Measurements from ENCODE around the gene TACR1. TPM values are rescaled to one million over a fixed set of nuclear protein-coding genes. Genes with fewer than 3 reads are reported as not detected.
A peak's percentile ranks its signal among the peaks of the same experiment; 100 is the strongest.

TACR1 gene
- total and polyA plus RNA-seq, 2 of the 13 experiments (the other 11 are each of a cell fraction or from before 2014, with no cell fraction given): not detected

- TF ChIP-seq AKAP8 (CRISPR knock-in tag; IDR thresholded peaks at IDR 0.05): no peak
- no peak for TF ChIP-seq ZNF263 (CRISPR knock-in tag; IDR thresholded peaks at IDR 0.05)
- TF ChIP-seq SP140L (CRISPR knock-in tag; IDR thresholded peaks at IDR 0.05; ENCODE audit: borderline replicate concordance): no peak
- TF ChIP-seq, protein P1, sequence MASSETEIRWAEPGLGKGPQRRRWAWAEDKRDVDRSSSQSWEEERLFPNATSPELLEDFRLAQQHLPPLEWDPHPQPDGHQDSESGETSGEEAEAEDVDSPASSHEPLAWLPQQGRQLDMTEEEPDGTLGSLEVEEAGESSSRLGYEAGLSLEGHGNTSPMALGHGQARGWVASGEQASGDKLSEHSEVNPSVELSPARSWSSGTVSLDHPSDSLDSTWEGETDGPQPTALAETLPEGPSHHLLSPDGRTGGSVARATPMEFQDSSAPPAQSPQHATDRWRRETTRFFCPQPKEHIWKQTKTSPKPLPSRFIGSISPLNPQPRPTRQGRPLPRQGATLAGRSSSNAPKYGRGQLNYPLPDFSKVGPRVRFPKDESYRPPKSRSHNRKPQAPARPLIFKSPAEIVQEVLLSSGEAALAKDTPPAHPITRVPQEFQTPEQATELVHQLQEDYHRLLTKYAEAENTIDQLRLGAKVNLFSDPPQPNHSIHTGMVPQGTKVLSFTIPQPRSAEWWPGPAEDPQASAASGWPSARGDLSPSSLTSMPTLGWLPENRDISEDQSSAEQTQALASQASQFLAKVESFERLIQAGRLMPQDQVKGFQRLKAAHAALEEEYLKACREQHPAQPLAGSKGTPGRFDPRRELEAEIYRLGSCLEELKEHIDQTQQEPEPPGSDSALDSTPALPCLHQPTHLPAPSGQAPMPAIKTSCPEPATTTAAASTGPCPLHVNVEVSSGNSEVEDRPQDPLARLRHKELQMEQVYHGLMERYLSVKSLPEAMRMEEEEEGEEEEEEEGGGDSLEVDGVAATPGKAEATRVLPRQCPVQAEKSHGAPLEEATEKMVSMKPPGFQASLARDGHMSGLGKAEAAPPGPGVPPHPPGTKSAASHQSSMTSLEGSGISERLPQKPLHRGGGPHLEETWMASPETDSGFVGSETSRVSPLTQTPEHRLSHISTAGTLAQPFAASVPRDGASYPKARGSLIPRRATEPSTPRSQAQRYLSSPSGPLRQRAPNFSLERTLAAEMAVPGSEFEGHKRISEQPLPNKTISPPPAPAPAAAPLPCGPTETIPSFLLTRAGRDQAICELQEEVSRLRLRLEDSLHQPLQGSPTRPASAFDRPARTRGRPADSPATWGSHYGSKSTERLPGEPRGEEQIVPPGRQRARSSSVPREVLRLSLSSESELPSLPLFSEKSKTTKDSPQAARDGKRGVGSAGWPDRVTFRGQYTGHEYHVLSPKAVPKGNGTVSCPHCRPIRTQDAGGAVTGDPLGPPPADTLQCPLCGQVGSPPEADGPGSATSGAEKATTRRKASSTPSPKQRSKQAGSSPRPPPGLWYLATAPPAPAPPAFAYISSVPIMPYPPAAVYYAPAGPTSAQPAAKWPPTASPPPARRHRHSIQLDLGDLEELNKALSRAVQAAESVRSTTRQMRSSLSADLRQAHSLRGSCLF (CRISPR knock-in tag; IDR thresholded peaks at IDR 0.05; ENCODE audit: borderline replicate concordance): no peak
- TF ChIP-seq GLI4 (CRISPR knock-in tag; IDR thresholded peaks at IDR 0.05; ENCODE audit: borderline replicate concordance): no peak; the same call in 1 of the 2 replicates
- TF ChIP-seq ARID2 (CRISPR knock-in tag; IDR thresholded peaks at IDR 0.05; ENCODE audit: borderline replicate concordance): no peak
- TF ChIP-seq HNRNPLL (IDR thresholded peaks at IDR 0.05; ENCODE audit: low read depth, low read length, poor library complexity, severe bottlenecking): peak; percentile 93
- no peak for TF ChIP-seq PAX8 (CRISPR knock-in tag; IDR thresholded peaks at IDR 0.05; ENCODE audit: borderline replicate concordance)
- TF ChIP-seq ZNF124 (CRISPR knock-in tag; IDR thresholded peaks at IDR 0.05): no peak
- TF ChIP-seq HOXA9 (CRISPR knock-in tag; IDR thresholded peaks at IDR 0.05; ENCODE audit: borderline replicate concordance): no peak
- TF ChIP-seq ZBTB33 (CRISPR knock-in tag; IDR thresholded peaks at IDR 0.05): peak; percentile 21; the same call in 1 of the 2 replicates
- 0 out of 2 replicates have a peak, but pooled peaks have one; percentile 2 for TF ChIP-seq GABPB1 (CRISPR knock-in tag; IDR thresholded peaks at IDR 0.05)
- TF ChIP-seq EZH2 (conservative IDR thresholded peaks at IDR 0.05; ENCODE audit: low read depth, low read length): peak; percentile 85
- TF ChIP-seq KDM6A (CRISPR knock-in tag; IDR thresholded peaks at IDR 0.05; ENCODE audit: low read depth): no peak
- TF ChIP-seq ZNF891 (CRISPR knock-in tag; IDR thresholded peaks at IDR 0.05): no peak
- no peak for TF ChIP-seq CHD4 (IDR thresholded peaks at IDR 0.05; ENCODE audit: borderline replicate concordance, low read length)
Observed at GRCh38 chr2:75200140-75201096, 1.1 kb upstream of the TACR1 start (continued).
